Activated CD8-positive, alpha-beta memory T cell treated with anti-CD3 and anti-CD28 coated beads for 36 hours (primary cell): ENCODE data around the gene HPS3. TPM values are rescaled to one million over a fixed set of nuclear protein-coding genes. Genes with fewer than 3 reads are reported as not detected.
"Not testable (repeated sequence)": the region's sequence is repeated elsewhere in the genome, so short reads cannot be mapped to it uniquely, and the experiment has no call there.

Experiments used
- CTCF ChIA-PET: fragments of 350-600 bp; sonication (Branson Sonifier 250); formaldehyde crosslinking; loops from one replicate; lab custom pipeline; 2021; ENCODE audit warnings: antibody characterized with exemption; lab: Charles Lee
- POLR2A ChIA-PET: fragments of 350-600 bp; sonication (Branson Sonifier 250); formaldehyde crosslinking; loops from one replicate; lab custom pipeline; 2021; ENCODE audit warnings: antibody characterized with exemption; lab: Charles Lee
- total RNA-seq, 2 experiments: library from RNA; stranded (reverse); gene quantifications; one replicate each; pipeline ENCODE4 v1.2.3, GENCODE V29; 2021

HPS3 gene
- total RNA-seq, 2 experiments from 2014 or later = 17.9 to 19.1 TPM

DNA sequence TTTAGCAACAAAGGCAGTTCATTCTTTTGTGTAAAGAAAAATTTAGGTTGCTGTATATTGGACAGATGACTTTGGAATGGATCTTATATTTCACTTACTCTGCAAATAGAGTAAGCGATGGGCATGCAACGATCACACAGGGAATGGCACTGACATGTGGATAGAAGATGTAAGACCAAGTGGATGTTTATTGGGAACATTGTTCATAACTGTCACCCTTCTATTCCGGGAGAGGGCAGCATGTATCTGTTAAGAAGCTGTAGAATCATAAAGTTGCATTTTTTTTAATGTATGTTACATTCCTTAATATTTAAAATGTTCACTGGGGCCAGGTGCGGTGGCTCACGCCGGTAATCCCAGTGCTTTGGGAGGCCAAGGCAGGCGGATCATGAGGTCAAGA, 41.2 kb downstream of the HPS3 start:
- CTCF ChIA-PET = no interaction called here
- POLR2A ChIA-PET = no interaction called here

GRCh38 chr3:149174901-149175300, 45.5 kb downstream of the HPS3 start:
- POLR2A ChIA-PET = no interaction called here
- CTCF ChIA-PET = no interaction called here

GRCh38 chr3:149177122-149177521, 47.7 kb downstream of the HPS3 start:
- POLR2A ChIA-PET = no interaction called here
- CTCF ChIA-PET = no interaction called here

GRCh38 chr3:149179220-149179619, 49.8 kb downstream of the HPS3 start:
- CTCF ChIA-PET = interaction anchor here (0.6 kb wide), 1 partner anchor 135 kb away, joined by 3 read pairs; no protein-coding TSS in a partner anchor

DNA sequence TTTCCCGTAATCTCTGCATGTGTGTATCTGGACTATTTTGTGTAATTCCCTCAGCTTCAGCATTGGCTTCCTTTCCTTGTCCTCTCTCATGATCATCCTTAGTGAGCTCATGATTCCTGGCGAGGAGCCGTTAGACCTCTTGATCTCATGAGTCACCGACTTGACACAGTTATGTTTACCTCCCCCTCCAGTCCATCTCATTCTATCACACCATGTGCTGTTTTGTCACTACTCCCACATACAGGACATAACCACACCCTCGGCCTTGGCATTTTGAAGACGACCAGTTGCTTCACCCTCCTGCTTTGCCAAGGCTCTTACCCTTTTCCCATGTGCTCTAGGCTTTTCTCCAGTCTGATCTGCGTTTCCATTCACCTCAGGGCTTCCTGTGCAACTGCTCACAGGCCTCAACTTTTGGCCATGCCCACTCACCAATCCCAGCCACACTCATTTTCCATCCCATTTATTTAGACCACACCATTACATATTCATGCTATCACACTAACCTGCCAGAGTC, 50.7 kb downstream of the HPS3 start:
- ChIA-PET CTCF (no interaction called here), POLR2A (no interaction called here)

More at GRCh38 chr3:149179220-149179619, 49.8 kb downstream of the HPS3 start:
- POLR2A ChIA-PET = no interaction called here

DNA sequence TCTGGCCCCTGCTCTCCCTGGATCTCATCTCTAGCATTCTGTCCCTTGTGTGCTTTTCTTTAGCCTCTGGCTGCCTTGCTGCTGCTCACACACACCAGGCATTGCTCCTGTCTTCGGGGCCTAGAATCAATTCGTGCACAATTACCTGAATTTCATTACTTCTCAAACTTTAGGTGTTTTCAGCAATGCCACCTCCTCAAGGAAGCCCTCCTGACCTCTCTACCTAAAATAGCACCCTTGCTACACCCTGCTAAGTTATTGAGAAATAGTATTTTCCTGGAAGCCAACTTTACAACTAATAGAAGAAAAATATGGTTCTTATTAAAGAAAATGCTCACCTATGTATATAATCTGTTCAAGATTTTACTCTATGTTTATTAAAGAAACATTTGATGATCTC, 51.7 kb downstream of the HPS3 start:
- CTCF ChIA-PET = no interaction called here
- POLR2A ChIA-PET = no interaction called here

DNA sequence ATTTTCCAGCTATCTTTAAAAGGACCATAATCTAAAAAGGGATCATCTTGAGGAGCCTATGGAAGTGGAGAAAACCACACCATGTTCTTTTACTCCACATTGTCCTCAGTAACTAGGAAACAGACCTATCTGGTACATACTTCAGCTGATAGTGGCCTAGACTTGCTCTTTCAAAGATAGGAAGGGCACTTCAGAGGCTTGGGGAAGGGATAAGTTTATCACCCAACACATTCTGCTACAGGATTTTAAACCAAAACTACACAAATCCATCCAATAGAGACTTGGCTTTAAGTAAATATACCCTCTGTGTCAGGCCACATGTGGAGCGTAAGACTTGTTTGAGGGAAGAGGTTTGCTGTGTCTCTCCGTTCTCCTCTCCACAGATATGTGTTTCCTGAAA, 56.8 kb downstream of the HPS3 start:
- ChIA-PET CTCF (no interaction called here), POLR2A (no interaction called here)

- ChIA-PET CTCF (no interaction called here), POLR2A (no interaction called here)
Measured at GRCh38 chr3:149186721-149187120, 57.3 kb downstream of the HPS3 start.

- CTCF ChIA-PET = no interaction called here
- POLR2A ChIA-PET = no interaction called here
Measured at GRCh38 chr3:149188494-149188893, 59.1 kb downstream of the HPS3 start.

DNA sequence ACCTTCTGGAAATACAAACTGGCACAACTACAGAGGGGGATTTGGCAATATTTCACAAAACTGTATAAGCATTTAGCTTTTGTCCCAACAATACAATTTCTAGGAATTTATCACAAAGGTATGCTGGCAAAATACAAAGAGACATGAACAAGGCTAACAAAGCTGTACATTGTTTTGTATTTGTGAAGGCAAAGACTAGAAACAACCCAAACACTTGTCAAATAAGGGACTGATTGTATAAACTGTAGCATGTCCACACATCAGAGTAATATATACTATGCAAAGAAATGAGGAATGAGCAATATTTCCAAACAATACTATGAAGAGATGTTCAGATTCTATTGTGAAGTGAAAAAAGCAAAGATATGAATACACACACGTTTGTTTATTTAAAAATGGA, 65.8 kb downstream of the HPS3 start:
- POLR2A ChIA-PET = no interaction called here
- CTCF ChIA-PET = no interaction called here

DNA sequence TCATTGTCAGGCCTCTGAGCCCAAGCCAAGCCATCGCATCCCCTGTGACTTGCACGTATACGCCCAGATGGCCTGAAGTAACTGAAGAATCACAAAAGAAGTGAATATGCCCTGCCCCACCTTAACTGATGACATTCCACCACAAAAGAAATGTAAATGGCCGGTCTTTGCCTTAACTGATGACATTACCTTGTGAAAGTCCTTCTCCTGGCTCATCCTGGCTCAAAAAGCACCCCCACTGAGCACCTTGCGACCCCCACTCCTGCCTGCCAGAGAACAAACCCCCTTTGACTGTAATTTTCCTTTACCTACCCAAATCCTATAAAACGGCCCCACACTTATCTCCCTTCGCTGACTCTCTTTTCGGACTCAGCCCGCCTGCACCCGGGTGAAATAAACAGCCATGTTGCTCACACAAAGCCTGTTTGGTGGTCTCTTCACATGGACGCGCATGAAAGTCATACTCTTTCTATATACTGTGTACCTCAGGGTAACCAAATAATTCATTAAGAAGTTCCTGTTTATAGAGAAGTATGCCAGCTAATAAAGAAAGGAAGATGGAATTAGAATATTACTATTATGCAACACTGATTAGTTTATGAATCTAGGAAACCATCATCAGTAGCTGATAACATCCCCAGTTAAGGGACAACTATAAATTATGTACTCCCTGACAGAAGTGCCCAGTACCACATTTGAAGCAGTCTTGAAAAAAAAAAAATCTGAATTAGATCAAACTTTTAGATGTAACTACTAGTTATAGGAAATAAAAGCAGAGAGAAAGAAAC, 67.6 kb downstream of the HPS3 start:
- CTCF ChIA-PET, POLR2A ChIA-PET: not testable (repeated sequence)

GRCh38 chr3:149197669-149198068, 68.2 kb downstream of the HPS3 start:
- POLR2A ChIA-PET = no interaction called here
- CTCF ChIA-PET = no interaction called here

GRCh38 chr3:149198611-149199010, 69.2 kb downstream of the HPS3 start:
- CTCF ChIA-PET = no interaction called here

DNA sequence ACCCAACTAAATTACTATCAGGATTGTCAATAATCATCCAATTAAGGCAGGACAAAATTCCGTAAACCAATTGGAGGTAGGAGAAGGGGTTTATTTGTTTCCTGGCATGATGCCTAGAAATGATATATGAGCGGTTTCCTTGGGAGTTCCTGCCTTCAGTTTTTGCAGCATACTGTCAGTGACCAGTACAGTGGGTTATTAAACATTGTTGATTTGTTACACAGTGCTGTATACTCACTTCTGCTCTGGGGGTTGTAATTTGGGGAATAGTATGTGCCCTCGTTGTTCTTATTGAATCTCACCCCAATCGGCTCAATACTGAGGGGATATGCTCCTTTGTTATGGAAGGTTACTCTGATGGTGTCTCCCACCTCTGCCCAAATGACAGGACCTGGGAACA, 70.0 kb downstream of the HPS3 start:
- POLR2A ChIA-PET = no interaction called here
- CTCF ChIA-PET = no interaction called here

More at GRCh38 chr3:149198611-149199010, 69.2 kb downstream of the HPS3 start:
- POLR2A ChIA-PET = no interaction called here

DNA sequence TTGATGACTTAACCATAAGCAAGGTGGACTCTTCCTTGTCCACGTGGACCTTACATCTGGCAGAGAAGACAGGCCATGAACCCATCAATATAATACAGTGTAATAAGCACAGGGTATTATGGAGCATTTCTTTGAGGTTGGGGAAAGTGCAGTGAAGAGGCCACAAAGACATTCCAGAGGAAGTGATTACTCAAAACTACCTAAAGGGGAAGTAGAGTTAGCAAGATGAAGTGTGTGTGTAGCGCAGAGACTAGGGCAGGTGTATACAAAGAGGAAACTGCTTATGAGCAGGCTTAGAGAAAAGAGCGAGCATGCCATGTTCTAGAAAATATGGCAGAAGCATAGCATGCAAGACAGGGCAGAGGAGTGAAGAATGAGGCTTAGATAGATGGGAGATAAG, 74.3 kb downstream of the HPS3 start:
- CTCF ChIA-PET = no interaction called here
- POLR2A ChIA-PET = no interaction called here

- POLR2A ChIA-PET = no interaction called here
- CTCF ChIA-PET = no interaction called here
Measured at GRCh38 chr3:149204390-149204991, 75.1 kb downstream of the HPS3 start.

DNA sequence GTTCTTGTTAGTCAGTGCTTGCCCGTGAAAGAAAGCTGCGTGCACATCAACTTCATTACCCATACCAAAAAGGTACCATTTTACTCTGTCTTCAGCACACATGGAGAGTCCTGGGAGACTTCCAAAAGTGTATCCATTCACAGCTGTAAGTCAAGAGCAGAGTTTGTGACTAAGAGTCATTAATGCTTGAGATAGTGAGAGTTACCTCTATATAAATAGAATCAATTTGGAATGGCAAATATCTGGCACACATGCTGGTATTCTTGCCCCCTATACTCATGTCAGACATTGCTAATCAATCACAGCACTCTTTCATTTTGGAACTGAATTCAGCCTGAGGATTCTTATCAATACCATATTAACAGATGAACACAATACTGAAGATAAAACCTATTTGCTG, 78.0 kb downstream of the HPS3 start:
- ChIA-PET POLR2A (no interaction called here), CTCF (no interaction called here)

DNA sequence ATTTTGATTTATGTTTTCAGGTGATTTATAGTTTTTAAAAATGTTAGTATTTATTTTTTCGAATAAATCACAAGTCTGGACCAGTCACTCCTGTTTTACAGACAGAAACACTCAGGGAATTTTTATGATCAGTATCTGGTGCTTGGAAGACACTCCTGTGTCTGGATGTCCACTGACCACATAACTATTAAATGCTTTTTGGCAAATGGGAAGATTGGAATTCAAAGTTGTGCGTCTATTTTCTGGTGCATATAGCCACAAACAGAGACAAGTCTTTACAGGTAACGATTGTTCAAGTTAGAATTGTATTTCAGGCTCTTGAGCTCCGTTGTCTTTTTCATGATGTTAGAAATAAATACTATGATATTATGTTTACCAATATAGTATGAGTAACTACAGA, 80.0 kb downstream of the HPS3 start:
- CTCF ChIA-PET = interaction anchor here (1.0 kb wide), 1 partner anchor 10 kb away, joined by 3 read pairs; no protein-coding TSS in a partner anchor
- POLR2A ChIA-PET = no interaction called here

DNA sequence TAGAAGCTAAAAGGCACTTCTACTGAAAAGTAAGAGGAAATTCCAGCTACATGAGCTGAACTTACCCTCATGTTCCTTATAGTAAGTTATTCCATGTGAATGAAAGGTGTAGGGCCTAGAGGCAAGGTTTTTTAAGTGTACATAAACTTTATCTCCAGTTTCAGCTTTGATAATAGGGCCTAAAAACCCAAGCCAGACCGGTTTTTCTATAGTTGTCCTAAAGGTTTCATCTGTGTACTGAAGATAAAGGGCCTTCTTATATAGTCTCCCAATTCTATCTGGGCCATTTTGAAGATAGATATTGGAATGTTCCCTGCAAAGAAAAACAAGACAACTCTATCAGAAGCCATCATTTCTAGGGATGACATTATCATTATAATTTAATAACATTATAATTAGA, 82.9 kb downstream of the HPS3 start:
- CTCF ChIA-PET = no interaction called here
- POLR2A ChIA-PET = no interaction called here

DNA sequence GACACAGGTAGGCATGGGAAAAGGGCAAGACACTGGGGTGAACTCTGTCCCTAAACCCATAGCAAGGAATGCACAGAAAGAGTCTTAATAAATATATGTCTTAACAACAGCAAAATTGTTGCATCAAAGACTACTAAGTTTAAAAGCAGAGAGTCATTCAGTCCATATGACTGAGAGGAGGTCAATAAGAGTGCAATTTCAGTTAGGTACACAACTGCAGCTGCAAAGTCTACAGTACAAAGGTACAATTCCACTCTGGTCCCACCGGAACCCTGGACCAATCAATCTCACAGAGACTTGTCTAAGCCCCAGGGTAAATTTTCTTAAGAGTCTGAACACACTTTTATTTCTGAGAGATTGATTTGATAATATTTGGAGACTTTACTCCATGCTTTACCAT, 85.3 kb downstream of the HPS3 start:
- ChIA-PET POLR2A (no interaction called here), CTCF (no interaction called here)

- ChIA-PET POLR2A (no interaction called here), CTCF (no interaction called here)
Measured at GRCh38 chr3:149215515-149215914, 86.1 kb downstream of the HPS3 start.
